ENCODE measurements around the gene ZSWIM1.

GRCh38 chr20:45851501-45851900 is 29.5 kb upstream of the ZSWIM1 start:
- TF ChIP-seq CTCF (IDR thresholded peaks at IDR 0.05; ENCODE audit: borderline replicate concordance, extremely low read depth, low read length, poor library complexity, severe bottlenecking) (no peak), EZH2 (IDR thresholded peaks at IDR 0.05; ENCODE audit: borderline replicate concordance, low read depth, low read length, severe bottlenecking) (no peak)
